ENCODE results near the gene ANKLE1.
"Not testable (repeated sequence)": the region's sequence is repeated elsewhere in the genome, so short reads cannot be mapped to it uniquely, and the experiment has no call there.

Gene ANKLE1

DNA sequence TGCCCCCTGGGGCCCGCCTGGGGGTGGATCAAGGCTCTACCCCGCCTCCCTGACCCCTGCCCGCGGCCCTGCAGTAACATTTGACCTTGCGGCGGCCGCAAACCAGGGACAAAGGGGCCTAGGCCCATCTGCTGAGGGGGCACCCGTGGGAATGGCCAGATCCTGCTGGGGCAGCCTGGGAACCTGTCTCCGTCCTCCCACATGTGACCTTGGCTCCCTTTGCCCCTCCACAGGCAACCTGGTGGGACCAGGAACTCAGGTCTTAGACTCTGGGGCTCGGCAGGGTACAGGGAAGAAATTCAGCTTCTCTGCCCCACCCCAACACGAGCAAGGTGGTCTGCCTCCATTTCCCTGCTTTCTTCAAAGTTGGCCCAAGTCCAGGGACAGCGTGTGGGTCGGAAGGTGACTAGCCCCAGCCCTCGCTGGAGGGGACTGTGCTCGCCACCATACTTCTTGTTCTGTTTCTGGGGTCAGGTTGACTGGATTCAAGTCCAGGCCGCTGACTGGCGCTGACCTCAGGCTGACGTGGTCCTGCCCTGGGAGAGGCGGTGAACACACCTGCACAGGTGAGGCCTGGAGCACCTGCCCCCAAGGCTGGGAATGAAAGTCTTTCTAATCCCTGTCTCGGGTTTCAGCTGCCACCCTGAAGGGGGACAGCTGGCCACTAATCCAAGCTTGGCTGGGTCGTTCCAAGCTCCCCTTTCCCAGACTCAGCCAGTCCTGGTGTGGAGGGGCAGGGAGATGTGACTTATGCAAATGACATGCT, 33.5 kb upstream of the ANKLE1 start:
- DNase-seq: no peak

DNA sequence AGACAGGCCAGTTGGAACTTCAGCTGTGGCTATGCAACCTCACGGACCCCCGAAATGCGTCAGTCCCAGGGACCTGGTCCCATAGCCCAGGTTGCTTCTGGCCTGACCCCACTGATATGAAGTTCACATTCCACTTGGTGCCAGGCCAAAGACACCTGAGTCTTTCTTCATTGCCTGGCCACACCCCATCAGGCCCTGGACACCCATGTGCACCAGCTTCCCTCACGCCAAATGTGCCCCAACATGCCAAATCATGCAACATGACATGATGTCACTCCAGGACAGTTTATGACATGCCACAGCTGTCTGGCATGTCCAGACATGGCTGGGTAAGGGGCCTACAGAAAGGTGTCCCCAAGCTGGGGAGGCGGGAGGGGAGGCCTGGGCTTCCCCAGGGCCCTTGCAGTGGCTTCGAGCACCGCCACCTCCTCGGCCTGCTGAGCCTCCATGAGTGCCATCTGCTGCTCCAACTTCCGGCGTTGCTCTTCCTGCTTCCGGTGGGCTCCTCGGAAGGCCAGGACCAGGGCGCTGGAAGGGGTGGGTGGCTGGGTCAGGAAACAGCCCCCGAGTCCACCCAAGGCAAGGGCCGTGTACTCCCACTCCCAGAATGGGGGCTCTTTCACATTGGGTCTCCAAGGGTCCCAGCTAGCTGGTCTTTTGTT, 31.7 kb upstream of the ANKLE1 start:
- no peak for DNase-seq

DNA sequence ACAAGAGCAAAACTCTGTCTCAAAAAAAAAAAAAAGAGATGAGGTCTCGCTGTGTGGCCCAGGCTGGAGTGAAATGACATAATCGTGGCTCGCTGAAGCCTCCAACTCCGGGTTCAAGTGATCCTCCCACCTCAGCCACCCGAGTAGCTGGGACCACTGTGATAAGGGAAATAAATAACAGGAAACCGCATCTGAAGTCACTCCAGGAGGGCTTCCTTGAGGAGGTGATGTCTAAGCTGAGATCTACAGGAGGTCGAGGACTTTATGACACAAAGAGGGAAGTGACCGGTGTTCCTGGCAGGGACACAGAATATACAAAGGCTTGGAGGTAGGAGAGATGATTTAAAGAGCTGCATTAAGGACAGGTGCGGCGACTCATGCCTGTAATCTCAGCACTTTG, 27.1 kb upstream of the ANKLE1 start:
- no peak for DNase-seq

DNA sequence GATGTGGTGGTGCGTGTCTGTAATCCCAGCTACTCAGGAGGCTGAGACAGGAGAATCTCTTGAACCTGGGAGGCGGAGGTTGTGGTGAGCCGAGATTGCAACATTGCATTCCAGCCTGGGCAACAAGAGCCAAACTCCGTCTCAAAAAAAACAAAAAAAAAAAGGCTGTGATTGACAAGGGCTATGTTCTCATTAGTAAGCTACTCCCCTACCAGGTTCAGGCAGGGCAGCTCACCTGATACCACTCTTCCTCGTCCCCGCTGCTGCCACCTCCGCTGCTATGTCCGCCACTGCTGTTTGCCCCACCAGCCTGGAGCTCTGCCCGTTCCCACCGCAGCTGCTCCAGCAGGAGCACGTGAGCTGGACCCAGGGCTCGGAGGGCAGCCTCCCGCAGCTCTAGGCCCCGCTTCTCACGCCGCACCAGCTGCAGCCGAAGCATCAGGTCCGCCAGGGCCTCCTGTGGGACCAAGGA, 26.5 kb upstream of the ANKLE1 start:
- no peak for DNase-seq

DNA sequence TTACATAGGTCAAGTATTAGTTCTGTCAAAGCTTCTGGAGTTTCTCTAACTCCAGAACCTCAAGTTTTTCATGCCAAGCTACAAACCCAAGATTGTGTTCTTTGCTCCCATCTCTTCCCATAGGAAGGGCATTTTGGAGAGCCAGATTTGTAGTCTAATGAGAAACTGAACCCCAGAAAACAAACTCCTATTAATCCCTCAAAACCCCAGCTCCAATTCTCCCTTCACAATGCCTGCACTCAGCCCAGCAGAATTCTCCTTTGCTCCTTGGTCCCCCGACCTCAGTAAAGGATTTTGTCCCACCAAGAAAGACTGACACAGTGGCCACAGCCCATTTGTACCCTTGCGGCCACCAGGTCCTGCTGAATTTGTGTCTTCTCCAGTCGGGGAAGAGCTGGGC, 25.6 kb upstream of the ANKLE1 start:
- no peak for DNase-seq

DNA sequence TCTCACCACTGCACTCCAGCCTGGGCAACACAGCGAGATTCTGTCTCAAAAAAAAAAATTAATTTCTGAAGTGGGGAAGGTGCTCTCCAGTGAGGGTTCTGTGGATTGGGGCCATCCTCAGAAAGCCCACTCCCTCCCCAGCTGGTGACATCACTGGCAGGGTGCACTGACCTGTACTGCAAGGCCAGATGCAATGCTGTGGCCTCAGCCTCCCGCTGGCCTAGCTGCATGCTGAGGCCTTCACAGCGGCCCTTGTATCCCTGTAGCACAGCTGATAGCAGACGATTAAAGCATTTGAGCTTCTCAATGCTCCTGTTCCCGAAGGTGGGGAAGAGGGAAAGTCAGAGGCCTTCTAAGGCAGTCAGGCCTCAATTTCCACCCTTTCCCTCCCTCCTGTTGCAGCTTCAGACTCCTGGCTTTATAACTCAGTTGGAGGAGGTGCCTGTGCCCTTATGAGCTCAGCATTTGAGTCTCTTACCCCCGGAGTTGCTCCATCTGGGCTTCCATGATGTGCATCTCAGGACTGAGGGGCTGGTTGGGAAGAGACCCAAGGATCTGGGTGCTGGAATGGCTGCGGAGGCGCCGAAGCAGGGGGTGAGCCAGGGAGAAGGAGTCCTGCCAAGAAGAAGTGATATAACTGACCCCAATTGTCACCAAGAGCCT, 22.5 kb upstream of the ANKLE1 start:
- no peak for DNase-seq

DNA sequence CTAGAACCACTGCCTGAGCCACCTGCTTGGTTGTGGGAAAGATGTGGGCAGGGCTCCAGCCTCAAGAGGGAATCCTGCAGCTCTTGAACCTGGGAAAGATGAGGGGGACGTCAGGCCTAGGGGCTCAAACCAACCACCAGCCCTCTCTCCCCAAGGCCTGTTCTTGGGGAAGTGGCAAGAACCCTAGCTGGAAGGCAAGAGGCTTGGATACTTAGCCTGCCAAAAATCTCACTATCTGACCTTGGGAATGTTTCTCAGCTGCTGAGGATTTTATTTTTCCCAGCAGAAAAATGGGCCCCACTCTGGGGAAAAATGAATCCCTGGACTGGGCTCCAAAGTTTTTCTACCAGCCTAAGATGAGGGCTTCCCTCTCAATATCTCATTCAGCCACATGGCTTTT, 21.8 kb upstream of the ANKLE1 start:
- no peak for DNase-seq

DNA sequence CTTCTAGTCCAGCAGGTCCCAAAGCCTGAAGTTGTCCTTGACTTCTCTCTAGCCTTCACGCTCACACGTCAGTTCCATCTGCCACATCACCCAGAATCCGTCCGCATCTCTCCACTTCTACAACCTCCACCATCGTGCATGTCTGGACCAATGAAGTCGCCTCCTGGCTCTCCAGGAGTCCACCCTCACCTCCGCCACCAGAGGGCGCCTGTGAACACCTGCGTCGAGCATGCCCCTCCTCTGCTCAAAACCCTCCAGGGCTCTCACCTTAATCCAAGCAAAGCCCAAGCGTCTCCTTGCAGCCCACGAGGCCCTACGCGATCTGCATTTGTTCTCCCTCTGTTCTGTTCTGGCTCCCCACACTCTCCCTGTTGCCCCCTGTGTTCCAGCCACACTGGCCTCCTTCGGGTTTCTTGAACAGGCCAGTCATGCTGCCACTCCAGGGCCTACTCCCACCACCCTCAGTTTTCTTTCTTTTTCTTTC, 20.8 kb upstream of the ANKLE1 start:
- peak; percentile 93 for DNase-seq

DNA sequence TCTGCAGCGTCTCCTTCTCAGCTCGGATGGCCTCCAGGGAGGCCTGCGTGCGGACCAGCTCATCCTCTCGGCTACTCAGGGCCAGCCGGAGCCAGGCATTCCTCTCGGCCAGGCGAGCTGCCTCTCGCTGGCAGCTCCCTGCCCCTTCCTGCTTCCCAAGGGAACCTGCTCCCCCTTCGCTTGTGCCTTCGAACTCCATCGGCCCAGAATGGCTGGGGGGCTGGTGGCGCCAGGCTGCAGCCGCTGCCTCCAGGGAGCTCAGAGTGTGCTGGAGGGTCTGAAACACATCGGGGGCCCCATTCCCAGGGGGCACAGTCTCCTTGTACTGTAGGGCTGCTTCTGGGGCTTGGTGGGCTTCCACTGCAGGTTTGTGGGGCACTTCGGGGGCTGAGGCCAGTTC, 19.1 kb upstream of the ANKLE1 start:
- no peak for DNase-seq

DNA sequence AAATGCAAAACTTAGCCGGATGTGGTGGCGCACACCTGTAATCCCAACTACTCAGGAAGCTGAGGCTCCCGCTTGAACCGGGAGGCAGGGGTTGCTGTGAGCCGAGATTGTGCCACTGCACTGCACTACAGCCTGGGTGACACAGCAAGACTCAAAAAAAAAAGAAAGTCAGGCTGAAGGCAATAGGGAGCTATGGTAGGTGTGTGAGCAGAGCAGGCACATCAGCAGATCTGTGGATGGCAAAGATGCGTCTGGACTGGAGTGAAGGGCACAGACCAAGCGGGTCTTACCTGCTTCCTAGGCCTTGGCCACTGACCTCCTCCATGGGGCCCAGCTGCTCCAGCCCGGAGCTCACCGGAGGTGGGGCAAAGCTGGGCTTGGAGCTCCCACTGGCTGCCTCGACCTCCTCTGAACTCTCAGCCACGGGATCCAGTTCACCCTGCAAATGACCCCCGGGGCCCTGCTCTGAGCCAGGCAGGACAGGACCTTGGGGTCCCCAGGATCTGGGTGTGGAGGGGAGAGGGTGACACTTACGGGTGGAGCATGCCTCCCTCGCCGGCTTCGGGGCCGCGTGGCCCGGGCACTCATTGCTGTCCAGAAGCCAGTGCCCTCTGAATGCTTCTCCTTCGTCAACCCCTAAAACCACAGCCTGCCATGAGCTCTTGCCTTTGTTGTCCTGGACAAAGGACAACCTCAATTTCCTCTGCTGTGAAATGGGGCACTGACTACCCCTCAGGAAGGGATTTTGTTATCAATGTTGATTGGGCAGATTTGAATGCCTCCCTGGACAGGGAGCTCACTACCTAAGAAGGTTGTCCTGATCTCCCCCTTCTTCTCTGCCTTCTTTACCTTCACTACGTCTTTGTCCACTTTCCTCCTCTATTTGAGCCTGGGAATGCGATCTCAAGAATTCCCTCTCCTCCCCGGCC, 17.7 kb upstream of the ANKLE1 start:
- no peak for DNase-seq

DNA sequence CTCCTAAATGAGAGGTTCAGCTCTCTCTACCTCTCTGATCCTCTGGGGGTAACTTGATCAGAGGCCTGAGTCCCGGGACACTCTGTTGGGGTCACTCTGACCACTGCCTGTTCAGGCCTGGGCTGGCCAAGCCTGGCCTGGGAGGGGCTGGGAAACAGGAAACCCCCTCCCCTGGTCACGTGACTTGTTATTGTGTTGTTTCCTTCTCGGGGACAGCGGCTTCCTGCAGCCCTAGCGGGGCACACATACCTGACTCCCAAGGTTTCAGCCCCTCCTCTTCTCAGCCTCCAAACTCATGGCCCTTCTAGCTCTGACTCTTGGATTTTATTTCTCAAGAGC, 17.1 kb upstream of the ANKLE1 start, which contains the start of gene USHBP1:
Gene USHBP1, minus strand, starts transcription at position 105 of the 339 bp plus-strand sequence. CDS start 446 bp downstream, outside the sequence.
- no peak for DNase-seq

DNA sequence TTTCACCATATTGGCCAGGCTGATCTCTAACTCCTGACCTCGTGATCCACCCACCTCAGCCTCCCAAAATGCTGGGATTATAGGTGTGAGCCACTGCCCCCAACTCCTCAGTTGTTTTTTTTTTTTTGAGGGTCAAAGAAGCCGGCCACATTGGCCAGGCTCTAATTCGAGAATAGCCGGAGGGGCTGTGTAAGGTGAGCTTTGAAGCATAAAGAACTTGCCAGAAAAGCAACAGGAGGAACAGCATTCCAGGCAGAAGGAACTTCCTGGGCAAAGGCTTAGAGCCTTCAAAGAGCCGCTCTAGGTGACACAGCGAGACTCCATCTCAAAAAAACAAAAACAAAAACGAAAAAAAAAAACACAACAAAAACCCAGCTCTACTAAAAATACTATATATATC, 15.7 kb upstream of the ANKLE1 start:
- no peak for DNase-seq

DNA sequence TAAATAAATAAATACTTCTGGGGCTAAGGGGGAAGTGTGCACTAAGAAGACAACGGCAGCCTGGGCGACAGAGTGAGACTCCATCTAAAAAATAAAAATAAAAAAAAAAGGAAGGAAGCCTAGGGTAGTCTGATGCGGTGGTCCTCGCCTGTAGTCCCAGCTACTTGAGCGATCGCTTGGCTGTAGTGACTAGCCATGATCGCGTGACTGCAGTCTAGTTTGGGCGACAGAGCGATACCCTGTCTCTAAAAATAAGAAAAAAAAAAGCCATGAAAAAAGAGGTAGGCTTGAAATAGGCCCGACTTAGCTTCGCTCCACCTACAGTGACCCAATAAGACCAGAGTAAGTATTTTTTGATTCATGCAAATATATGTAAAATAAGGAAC, 15.1 kb upstream of the ANKLE1 start:
- DNase-seq: no peak

DNA sequence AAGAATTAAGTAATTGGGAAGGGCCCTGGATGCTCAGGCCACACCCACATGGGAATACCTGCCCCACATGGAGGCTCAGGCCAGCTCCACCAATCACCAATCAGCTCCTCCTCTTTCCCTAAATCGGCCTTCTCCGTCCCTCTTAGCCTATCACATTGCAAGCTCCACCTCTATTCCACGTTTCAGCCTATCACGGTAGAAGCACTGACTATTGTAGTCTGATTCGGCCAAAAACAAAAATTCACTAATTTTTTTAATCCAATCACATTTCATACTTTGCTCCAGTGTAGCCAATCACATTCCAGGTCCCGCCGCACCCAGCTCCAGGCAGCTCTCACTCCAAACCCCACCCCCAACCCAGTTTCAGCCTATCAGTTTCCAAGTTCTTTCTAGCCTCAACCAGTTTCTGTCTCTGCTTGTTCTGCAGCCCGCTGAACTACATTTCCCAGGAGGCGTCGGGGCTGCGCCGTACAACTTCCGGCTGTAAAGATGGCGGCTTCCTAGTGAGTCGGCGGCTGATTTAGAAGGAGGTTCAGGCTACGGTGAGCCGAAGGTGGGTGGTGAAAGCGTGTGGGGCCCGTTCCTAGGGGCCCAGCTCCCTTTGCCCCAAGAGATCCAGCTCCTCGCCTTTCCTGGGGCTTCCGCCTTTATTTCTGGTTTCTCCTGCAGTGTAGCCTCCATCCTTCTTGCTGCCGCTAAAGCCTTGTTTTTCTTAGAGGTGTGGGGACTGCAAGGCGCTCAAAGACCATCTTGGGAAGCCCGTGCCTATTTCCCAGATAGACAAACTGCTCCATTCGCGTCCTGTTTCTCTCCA, 14.5 kb upstream of the ANKLE1 start, which contains the start of gene BABAM1:
Gene BABAM1, plus strand, starts transcription at position 469 of the 814 bp plus-strand sequence. CDS start 1,364 bp downstream, outside the sequence.
- DNase-seq: peak; percentile 96

DNA sequence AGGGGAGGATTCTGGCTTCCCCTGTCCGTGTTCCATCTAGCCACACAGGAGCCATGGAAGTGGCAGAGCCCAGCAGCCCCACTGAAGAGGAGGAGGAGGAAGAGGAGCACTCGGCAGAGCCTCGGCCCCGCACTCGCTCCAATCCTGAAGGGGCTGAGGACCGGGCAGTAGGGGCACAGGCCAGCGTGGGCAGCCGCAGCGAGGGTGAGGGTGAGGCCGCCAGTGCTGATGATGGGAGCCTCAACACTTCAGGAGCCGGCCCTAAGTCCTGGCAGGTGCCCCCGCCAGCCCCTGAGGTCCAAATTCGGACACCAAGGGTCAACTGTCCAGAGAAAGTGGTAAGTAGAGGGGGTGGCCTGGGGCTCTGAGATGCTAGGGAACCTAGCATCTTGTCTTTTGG, 12.9 kb upstream of the ANKLE1 start:
- no peak for DNase-seq

DNA sequence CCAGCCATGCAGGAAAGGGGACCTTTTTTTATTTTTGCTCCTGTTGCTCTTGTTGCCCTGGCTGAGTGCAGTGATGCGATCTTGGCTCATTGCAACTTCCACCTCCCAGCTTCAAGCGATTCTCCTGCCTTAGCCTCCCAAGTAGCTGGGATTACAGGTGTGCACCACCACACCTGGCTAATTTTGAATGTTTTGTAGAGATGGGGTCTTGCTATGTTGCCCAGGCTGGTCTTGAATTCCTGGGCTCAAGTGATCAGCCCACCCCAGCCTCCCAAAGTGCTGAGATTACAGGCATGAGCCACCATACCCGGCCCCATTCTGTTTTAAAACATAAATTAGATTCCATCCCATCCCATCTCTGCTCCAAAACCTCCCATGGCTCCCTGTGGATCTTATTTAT, 6.8 kb upstream of the ANKLE1 start:
- not testable (repeated sequence) for DNase-seq

DNA sequence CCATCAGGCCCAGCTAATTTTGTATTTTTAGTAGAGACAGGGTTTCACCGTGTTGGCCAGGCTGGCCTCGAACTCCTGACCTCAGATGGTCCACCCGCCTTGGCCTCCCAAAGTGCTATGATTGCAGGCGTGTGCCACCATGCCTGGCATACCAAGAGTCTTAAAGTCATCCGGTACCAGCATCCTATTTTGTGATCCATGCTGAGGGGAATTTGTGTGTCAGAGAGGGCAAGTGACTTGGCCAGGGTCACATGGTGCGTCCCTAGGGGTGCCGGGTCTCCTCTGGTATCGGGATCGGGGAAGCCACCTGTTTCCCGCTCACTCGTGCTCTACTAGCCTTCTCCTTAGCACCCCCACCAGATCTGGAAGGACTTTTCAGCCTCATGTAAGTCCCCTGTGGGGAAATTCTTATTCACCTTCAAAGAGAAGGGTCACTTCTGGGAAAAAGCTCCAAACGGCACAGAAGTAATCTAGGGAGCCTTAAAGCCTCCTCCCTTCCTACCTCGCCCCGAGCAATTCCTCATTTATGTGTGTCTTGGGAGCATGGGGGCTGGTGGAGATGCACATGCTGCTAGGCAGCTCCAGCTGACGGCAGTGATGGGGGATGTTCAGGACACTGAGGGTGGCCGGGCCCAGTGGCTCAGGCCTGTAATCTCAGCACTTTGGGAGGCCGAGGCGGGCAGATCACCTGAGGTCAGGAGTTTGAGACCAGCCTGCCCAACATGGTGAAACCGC, 6.1 kb upstream of the ANKLE1 start:
- no peak for DNase-seq

DNA sequence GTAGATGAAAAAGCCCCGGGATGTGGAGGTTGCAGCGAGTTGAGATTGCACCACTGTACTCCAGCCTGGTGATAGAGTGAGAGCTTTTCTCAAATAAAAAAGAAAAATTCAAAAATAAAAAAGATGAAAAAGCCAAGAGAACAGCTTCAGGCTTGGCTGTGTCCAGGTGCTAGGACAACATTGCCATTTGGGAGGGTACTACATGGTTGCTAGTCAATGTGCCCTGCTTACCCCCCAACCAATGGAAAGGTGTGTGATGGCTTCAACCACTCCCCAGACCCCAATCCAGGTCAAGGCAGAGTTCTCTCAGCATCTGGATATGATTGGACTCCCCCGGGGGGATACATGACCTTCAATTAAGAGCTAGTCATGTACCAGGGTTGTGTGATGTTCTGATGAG, 2.3 kb upstream of the ANKLE1 start:
- no peak for DNase-seq

DNA sequence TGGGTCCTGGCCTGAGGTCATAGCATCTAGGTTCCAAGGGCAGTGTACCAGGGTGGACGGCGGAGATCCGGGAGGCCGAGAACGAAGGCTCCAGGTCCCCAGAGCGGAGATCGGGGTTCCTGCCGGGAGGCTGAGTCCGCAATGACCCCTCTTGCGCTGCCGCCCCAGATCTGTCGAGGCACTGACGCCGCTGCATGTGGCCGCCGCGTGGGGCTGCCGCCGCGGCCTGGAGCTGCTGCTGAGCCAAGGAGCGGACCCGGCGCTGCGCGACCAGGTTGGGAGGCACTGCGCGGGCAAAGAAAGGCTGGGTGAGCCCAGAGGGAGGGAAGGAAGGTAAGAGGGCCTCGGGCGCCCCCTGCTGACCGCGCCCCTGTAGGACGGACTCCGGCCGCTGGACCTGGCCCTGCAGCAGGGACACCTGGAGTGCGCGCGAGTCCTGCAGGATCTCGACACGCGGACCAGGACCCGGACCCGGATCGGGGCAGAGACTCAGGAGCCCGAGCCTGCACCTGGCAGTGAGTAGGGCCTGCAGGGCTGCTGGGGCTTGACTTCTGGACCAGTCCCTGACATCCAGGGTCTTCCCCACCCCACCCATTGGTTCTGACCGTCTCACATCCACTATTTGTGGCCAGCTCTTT, 906 bp downstream of the ANKLE1 start:
- DNase-seq: peak; percentile 84

DNA sequence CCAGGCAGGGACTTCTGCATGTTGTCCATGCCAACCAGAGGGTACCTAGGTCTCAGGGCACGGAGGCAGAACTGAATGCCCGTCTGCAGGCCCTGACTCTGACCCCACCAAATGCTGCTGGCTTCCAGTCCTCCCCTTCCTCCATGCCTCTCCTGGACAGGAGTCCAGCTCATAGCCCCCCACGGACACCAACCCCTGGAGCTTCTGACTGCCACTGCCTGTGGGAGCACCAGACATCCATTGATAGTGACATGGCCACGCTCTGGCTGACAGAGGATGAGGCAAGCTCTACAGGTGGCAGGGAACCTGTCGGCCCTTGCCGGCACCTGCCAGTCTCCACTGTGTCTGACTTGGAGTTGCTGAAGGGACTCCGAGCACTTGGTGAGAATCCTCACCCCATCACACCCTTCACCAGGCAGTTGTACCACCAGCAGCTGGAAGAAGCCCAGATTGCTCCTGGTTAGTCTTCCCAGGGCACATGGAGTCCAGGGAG, 1.8 kb downstream of the ANKLE1 start:
- no peak for DNase-seq

Data from CD4-positive, alpha-beta T cell treated with Interleukin-6 for 4 hours (primary cell).